GM19043 (cell line): ENCODE measurements around the gene ZFP69.

Source experiments
- ATAC-seq: cut with Tn5 transposase; IDR thresholded peaks from one replicate; pipeline ENCODE4 v1.9.1; 2021; ENCODE audit warnings: low read depth; ENCODE audit not compliant: unreplicated experiment

The ZFP69 gene

DNA sequence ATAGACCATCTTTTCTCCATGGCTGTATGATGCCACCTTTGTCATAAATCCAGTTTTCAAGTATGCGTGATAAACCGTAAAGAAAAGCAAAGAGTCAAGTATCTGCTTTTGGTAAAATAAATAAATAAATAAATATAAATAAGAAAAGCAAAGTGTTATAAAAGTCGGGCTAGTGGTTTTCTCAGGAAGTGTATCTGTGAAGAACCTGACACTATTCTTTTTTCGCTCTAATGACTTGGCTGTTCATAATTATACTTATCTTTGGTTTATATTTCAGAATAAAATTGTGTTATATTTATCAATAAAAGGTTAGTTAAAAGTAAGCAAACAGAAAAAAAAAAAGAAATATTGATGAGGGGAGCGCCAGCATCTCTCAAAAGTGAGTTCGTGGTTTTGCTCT, 30.9 kb downstream of the ZFP69 start:
- no peak for ATAC-seq

DNA sequence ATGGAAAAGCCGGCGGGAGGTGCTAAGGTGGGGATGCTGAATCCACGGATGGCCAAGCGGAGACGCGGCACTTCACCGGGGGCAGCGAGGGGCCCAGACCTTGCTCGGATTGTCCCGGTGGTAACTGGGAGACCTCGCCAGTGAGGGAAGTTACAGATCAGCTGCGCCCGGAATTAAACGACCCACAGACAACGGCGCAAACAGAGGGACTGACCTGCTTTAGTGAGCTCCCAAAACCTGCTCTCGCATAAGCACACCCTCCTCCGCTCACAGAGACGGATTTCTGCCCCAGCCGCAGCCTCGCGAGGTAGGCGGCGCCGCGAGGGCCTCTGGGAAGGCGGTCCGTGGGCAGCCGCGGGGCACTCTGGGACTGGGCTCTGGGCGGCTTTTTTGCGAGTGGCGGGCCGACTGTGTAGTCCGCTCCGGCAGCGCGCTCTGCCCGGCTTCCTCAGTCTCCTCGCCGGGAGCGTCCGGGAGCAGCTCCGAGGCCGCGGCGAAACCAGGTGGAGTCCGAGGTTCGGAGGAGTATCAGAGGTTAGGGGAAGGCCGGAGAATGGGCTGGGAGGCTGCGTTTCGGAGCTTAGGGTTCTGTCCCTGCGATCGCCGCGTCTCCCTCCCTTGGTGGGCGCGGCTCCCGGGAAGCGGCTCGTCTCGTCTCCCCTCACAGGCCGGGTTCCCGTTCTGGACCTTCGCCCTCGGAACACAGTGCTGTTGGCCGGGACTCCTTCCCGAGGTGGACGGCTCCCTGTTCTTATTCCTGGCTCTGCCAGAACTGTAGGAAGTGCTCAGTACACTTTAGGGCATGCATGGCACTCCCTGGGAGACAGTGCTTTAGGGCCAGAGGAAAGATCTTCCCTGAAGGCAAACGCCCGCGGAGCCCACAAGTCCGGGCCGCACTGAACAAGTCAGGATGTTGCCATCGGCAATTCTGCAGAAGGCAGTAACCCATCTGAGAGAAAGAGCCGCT, 31.6 kb downstream of the ZFP69 start, which contains the start of gene EXO5:
Gene EXO5 (plus strand): TSS at position 393 of the 967 bp plus-strand sequence. CDS start 5,778 bp downstream, outside the sequence.
- peak; percentile 95 for ATAC-seq

DNA sequence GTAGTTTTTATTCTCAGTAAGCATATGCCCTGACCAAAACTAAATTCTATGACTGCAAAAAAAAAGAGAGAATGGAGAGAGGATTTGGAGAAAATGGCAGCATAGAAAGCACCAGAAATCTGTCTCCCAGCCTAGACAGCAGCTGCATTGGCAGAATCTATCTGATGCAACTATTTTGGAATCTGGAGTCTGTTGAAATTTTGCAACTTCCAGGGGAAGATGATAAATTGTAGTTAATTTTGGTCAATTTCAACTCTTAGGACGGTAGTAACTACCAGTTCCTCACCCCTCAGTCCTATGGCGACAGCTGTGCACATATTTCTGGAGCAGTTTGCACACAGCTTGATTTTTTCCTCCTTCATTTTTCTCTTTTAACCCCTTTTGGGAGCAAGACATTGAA, 42.4 kb downstream of the ZFP69 start:
- ATAC-seq = no peak

DNA sequence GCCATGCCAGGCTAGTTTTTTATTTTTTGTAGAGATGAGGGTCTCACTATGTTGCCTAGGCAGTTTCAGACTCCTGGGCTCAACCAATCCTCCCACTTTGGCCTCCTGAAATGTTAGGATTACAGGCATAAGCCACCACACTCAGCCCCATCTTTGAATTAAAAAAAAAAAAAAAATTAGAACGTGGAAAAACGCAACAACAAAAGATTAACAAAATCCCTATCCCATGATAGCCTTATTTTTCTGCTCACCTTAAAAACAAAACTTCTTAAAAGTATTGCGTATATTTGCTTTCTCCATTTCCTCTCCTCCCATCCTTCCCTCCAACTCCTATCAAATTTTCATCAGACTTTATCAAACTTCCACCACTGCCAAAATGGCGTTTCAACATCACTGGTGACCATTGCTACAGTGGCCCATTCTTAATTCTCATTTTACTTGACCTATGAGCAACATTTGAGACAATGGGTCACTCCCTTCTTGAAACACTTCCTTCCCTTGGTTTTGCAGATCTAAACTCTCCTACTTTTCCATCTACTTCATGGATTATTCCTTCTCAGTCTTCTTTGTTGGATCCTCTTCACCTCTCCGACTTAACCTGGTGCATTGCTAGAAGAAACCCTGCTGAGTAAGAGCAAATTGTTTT, 53.8 kb downstream of the ZFP69 start:
- no peak for ATAC-seq

DNA sequence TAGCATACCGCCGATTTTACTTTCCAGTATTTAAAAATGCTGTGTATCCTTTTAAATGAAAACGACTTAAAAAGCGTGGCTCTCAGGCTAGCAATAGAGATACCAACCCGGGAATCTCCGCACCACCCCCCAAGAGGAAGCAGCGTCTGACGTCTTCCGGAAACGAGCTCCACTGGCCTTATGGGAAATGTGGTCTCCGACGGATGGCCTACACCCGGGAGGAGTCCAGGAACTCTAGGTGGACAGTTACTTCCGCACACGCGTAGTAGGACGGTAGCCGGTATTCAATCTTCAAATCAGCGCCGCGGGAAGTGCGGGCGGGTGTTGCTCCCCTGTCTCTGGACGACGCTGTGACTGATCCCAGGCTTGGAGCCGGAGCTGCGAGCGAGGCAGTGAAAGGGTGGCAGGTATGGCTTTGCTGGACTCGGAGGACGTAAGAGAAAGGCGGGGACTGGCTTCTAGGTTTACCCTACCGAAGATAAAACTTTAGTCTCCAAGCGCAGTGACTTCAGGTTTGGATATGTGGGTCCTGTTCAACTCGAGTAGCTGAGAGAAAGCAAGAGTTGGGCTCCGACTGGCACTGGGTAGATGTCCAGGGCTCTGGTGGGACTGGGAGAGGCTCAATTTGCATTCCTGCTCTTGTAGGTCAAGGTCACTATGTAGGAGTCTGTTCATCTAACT, 54.4 kb downstream of the ZFP69 start, which contains the start of gene ZNF684:
Gene ZNF684 (plus strand): TSS at position 257 of the 681 bp plus-strand sequence. CDS start 1,530 bp downstream, outside the sequence.
- ATAC-seq = peak; percentile 96

DNA sequence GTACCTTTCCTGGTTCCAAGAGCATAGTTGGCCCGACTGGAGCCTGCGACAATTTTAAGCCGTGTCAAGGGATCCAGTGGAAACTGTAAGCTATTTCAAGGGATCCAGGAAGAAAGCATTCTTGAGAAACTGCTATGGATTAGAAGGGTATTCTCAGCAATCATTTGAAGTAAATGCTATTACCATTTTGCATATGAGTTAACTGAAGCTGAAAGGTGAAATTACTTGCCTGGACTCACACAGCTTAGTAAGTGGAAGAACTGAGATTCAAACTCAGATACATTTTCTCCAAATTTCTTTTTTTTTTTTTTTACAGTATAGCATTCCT, 54.9 kb downstream of the ZFP69 start:
- no peak for ATAC-seq

DNA sequence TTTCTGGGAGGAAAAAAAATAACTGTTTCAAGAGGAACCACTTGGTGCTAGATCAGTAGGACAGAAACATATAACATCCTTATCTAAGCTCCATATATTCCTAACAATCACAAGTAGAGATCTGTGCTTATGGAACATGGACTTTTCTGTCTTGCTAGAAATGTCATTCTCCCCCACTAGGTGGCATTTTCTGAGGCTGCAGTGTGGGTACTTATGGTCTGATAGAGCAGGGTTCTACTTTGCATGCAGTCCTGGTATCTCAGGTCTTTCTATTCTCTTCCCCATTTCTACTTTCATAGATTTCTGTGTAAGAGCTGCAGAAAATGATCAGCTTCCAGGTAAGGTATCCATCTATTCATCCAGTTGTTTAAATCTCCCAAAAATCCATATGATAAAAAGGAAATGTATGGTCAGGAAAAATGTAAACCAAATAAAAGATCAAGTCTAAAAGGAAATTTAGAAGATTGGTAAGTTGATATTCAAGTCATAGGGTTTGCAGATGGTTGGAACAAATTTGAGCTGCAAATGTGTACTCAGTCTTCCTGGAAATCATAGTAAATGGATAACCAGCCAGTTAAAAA, 55.8 kb downstream of the ZFP69 start:
- no peak for ATAC-seq

DNA sequence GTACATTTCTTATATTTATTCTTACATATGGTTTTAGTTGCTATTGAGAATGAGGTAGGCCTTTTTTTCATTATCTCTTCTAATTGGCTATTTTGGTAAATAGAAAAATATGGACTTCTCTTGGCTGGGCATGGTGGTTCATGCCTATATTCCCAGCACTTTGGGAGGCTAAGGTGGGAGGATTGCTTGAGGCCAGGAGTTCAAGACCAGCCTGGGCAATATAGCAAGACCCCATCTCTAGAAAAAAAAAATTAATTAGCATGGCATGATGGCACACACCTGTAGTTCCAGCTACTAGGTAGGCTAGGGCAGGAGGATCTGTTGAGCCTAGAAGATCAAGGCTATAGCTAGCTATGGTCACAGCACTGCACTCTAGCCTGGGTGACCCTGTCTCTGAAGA, 57.5 kb downstream of the ZFP69 start:
- no peak for ATAC-seq

DNA sequence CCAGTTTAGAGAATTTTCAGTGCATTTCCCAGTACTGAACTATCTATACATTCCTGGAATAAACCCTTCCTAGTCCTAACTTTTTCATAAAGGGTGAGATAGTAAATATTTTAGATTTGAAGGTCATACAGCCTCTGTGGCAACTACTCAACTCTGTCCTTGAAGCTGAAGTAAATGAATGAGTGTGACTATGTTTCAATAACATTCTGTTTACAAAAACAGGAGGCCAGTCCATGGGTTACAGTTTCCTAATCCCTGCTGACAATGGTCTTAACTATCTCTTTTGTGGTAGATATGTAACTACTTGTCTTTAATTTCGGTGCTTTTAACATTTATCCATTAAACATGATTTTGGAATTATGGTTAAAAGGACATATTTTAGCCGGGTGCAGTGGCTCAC, 58.6 kb downstream of the ZFP69 start:
- ATAC-seq = no peak

DNA sequence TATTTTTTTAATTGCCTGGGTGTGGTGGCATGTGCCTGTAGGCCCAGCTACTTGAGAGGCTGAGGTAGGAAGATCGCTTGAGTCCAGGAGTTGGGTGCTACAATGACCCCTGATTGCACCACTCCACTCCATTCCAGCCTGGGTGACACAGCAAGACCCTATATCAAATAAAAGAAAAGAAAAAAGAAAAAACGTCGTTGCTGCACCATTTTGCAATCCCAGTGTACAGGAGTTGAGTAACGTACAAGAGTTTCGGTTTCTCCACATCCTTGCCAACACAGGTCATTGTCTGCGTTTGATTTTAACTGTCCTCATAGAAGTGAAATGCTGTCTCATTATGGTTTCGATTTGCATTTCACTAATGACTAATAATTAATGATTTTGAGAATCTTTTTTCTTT, 62.2 kb downstream of the ZFP69 start:
- no peak for ATAC-seq
